GM06990 (cell line): ENCODE measurements around the gene NFIA.

ENCODE experiments used
- DNase-seq: peaks from one replicate; pipeline ENCODE4 v3.0.0-alpha.2; 2011; ENCODE audit not compliant: insufficient read length; ENCODE audit errors: extremely low read depth
- H3K27me3 ChIP-seq: replicated peaks from 2 replicates; pipeline ENCODE4 v1.6.0; 2011; ENCODE audit warnings: low read length; ENCODE audit not compliant: control insufficient read depth, insufficient read depth
- H3K36me3 ChIP-seq: 2 replicates; pipeline ENCODE4 v1.5.1; 2011; ENCODE audit warnings: low read length; ENCODE audit not compliant: control insufficient read depth, insufficient read depth
- H3K4me3 ChIP-seq: replicated peaks from 2 replicates; pipeline ENCODE4 v1.5.1; 2011; ENCODE audit warnings: low read depth, mild to moderate bottlenecking, control low read depth, low read length
- CTCF ChIP-seq: IDR thresholded peaks from 2 replicates; pipeline ENCODE4 v1.5.1; 2011; ENCODE audit warnings: low read length, control low read depth, mild to moderate bottlenecking, inconsistent platforms; ENCODE audit not compliant: insufficient read depth, poor library complexity, severe bottlenecking

Gene NFIA

DNA sequence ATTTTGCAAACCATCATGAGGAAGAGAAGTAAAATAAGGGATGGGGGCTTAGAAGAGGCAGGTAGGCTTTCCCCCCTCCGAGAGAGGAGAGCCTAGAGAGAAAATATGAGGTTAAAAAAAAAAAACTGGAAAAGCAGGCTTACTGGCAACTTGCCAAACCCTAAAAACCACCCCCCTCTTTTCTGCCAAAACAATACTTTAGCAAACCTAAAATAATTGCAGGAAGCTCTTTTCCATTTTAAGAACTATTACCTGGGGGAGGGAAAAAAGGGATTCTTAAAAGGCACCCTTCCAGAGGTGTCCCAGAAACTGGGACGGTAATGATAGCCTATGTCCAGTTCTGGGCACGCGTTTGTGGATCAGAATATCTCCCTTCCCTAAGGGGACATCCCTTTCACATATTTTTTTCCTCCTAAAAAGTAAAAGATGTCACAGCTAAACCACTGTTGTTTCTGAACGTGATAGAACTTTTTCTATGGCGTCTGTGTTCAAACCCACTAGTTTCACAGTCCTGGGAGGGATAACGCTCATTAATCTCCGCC, 1.1 kb upstream of the NFIA start:
- Histone ChIP-seq H3K36me3 (no peaks in the 10 kb centered on the region), H3K4me3 (no peak overlapping the region), H3K27me3 (peaks cover 2% of the 10 kb centered on the region)
- DNase-seq, result no peak
- no peak for TF ChIP-seq CTCF

GRCh38 chr1:61081686-61082310, 563 bp upstream of the NFIA start:
- no peak for TF ChIP-seq CTCF
- no peaks in the 10 kb centered on the region for H3K36me3 ChIP-seq
- peaks cover 2% of the 10 kb centered on the region for H3K27me3 ChIP-seq
- H3K4me3 ChIP-seq, result peak overlapping the region; percentile 23
- DNase-seq, result no peak

DNA sequence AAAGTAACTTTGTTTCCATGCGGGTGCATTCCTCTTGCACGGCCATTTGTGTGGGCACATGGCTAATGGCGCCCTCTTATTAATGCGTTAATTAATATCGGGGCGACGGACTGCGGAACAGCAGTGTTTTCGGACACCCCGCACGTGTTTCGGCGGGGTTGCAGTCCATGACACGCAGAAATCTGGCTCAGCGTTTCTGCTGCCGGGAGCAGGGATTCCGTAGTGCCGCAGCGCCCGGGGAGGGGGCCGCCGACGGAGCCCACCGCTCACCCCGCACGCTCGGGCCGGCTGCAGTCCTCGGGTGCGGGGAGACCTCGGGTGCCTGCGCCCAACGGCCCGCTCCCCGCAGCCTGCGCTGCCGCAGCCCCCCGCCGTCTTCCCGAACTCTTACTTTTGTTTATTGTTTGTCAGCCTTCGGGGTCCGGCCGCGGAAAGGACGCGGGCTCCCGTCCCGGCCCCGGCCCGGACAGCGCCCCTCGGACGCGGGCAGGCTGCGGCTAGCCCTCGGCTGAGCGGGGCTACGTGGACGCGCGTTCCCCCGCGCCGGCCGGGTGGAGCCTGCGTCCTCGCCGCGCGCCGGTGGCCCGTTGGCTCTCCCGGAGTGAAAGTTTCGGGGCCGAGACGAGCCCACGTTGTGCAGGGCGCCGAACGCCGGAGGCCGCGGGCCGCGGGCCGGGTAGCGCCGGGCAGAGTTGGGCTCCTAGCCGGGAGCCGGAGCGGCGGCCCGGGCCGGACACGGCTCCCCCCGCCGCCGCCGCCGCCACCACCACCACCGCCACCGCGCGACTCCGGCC, 849 bp downstream of the NFIA start:
- DNase-seq, result no peak
- TF ChIP-seq CTCF, result no peak
- peak overlapping the region; percentile 15; the same call in 1 of the 2 replicates for H3K4me3 ChIP-seq
- H3K36me3 ChIP-seq, result no peaks in the 10 kb centered on the region
- peaks cover 2% of the 10 kb centered on the region for H3K27me3 ChIP-seq

- H3K4me3 ChIP-seq, result no peak overlapping the region
- peaks cover 2% of the 10 kb centered on the region for H3K27me3 ChIP-seq
- no peaks in the 10 kb centered on the region for H3K36me3 ChIP-seq
- TF ChIP-seq CTCF, result no peak
- no peak for DNase-seq
Measured at GRCh38 chr1:61083807-61084440, 1.6 kb downstream of the NFIA start.

DNA sequence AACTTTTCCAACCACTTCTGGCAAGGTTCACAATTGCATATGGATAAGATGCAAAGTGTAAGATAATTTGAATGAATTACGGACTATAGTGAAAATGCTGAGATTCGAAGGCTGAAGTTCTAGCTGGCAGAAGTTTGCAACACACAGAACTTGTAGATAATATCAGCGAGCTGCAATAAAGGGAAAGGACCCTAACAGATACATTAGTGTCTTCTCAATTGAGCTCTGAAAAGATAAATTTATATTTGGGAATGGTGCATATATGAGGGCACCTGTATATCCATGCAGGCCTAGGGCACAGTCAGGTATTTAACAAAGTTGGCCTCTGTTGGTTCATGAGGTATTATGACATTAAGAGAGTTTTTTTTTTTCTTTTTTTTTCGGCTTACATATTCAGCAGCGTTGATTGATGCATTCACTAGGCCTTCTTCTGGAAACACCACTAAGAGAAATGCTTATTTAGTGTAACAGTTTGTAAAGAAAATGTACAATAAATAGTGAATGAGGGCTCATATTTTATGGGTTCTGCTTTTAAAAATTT, 2.2 kb downstream of the NFIA start:
- H3K36me3 ChIP-seq, result no peaks in the 10 kb centered on the region
- no peak for DNase-seq
- H3K4me3 ChIP-seq, result no peak overlapping the region
- H3K27me3 ChIP-seq, result peaks cover 2% of the 10 kb centered on the region
- TF ChIP-seq CTCF, result no peak
